GM19397 (cell line): ENCODE measurements around the gene MRPL23.

Source experiments
- ATAC-seq: cut with Tn5 transposase; IDR thresholded peaks from one replicate; pipeline ENCODE4 v1.9.1; 2021; ENCODE audit warnings: mild to moderate bottlenecking, moderate library complexity; ENCODE audit not compliant: unreplicated experiment

Gene MRPL23

GRCh38 chr11:1920909-1921573 is 26.1 kb upstream of the MRPL23 start:
- ATAC-seq = no peak

- ATAC-seq = no peak
These were observed 25.5 kb upstream of the MRPL23 start for GRCh38 chr11:1921574-1922141.

GRCh38 chr11:1922481-1923081 is 24.6 kb upstream of the MRPL23 start:
- ATAC-seq = no peak

- no peak for ATAC-seq
These were observed 23.8 kb upstream of the MRPL23 start for GRCh38 chr11:1923201-1923956.

GRCh38 chr11:1924181-1924580 is 23.0 kb upstream of the MRPL23 start:
- no peak for ATAC-seq

- no peak for ATAC-seq
These were observed 22.3 kb upstream of the MRPL23 start for GRCh38 chr11:1924646-1925372.

GRCh38 chr11:1925373-1926155 is 21.6 kb upstream of the MRPL23 start:
- no peak for ATAC-seq

- no peak for ATAC-seq
These were observed 20.7 kb upstream of the MRPL23 start for GRCh38 chr11:1926156-1927025.

GRCh38 chr11:1927026-1927847 is 19.9 kb upstream of the MRPL23 start:
- no peak for ATAC-seq

- no peak for ATAC-seq
These were observed 19.2 kb upstream of the MRPL23 start for GRCh38 chr11:1927848-1928469.

GRCh38 chr11:1928470-1928890 is 18.7 kb upstream of the MRPL23 start:
- ATAC-seq = no peak

GRCh38 chr11:1928891-1929541 is 18.1 kb upstream of the MRPL23 start:
- no peak for ATAC-seq

- no peak for ATAC-seq
These were observed 17.3 kb upstream of the MRPL23 start for GRCh38 chr11:1929621-1930461.

GRCh38 chr11:1930462-1930830 is 16.7 kb upstream of the MRPL23 start:
- ATAC-seq = no peak

- ATAC-seq = no peak
These were observed 15.6 kb upstream of the MRPL23 start for GRCh38 chr11:1931341-1932104.

- no peak for ATAC-seq
These were observed 15.0 kb upstream of the MRPL23 start for GRCh38 chr11:1932105-1932480.
